ENCODE measurements around the gene ZNF407.

GRCh38 chr18:75045272-75045671 lies 447.6 kb downstream of the ZNF407 start:
- no peak for TF ChIP-seq CTCF (IDR thresholded peaks at IDR 0.05 in 8 of 11, conservative IDR thresholded peaks at IDR 0.05 in 3 of 11)
- no peak for TF ChIP-seq POLR2AphosphoS5 (IDR thresholded peaks at IDR 0.05)
